Heart left ventricle (tissue), 13 donors: Measurements from ENCODE around the gene OR7C2.

ENCODE experiments used
- CTCF ChIP-seq, 12 donors: fragments of 200-600 bp; sonication (generic) in 4 of 12; IDR thresholded peaks; one replicate each; pipeline versions ENCODE4 v1.5.0 to v1.8.0; 2018 to 2022; ENCODE audit warnings: antibody characterized with exemption in 12 of 12, mild to moderate bottlenecking in 5 of 12
- POLR2A ChIP-seq, 2 donors: fragments of 450-650 bp; IDR thresholded peaks; one replicate each; pipeline ENCODE4 v1.6.1; 2017; ENCODE audit warnings: antibody characterized with exemption in 2 of 2, mild to moderate bottlenecking in 2 of 2, moderate library complexity in 2 of 2
- donor health status: ischemic (EF 13 %, LVEDD 7.1; RV severe dilation, severe dysfunction).
- donor health status: DM: no; HTN: yes; CAD: no.
- donor health status: DM: no; HTN: no; CAD: no.
- donor health status: ischemic (EF 25% LVEDD 6.9; RV normal size, moderate dysfunction).
- donor health status: ischemic (EF 25% LVEDD 5.7; RV mildly dilated, moderate dysfunction).
- donor health status: ischemic (EF 35%, LVEDD 5.7; RV mildly dilated, moderate dysfunction).
- donor health status: nonischemic (EF 11% LVEDD 7.7; RV severe dilation, severe dysfunction).
- donor health status: DM: yes; HTN: yes; CAD: no.
- donor health status: PGD.
- donor health status: ischemic (EF 29% LVEDD 5.4; RV normal size, mild dysfunction).
- donor health status: nonischemic (EF 23%, LVEDD 6.1; RV moderate dilation, normal function).

GRCh38 chr19:14949876-14950275 is 8.6 kb downstream of the OR7C2 start:
- no peak for TF ChIP-seq POLR2A (IDR thresholded peaks at IDR 0.05)
- TF ChIP-seq CTCF (IDR thresholded peaks at IDR 0.05) = no peak
